Measurements from ENCODE around the gene MRPL53. TPM values are rescaled to one million over a fixed set of nuclear protein-coding genes. Genes with fewer than 3 reads are reported as not detected.
A peak's percentile ranks its signal among the peaks of the same experiment; 100 is the strongest.

MRPL53 gene
- total and polyA plus RNA-seq, 9 of the 15 experiments (the other 6 are each of a cell fraction or from before 2014, with no cell fraction given): 11.5 to 87.9 (median 41.1) TPM

GRCh38 chr2:74482801-74483674 is 10.6 kb upstream of the MRPL53 start, which contains the start of the genes CCDC142 and TTC31 (continued):
- no peak for TF ChIP-seq PRDM10 (IDR thresholded peaks at IDR 0.05; ENCODE audit: partially characterized antibody)
- TF ChIP-seq POLR2H (tag; IDR thresholded peaks at IDR 0.05; ENCODE audit: low read depth): peak; percentile 12; the same call in 1 of the 2 replicates
- peak; percentile 6 to 85 for TF ChIP-seq MNT (conservative IDR thresholded peaks at IDR 0.05)
- 0 out of 2 replicates have a peak, but pooled peaks have one; percentile 15 for TF ChIP-seq ZBTB7A (IDR thresholded peaks at IDR 0.05; ENCODE audit: borderline replicate concordance, control insufficient read depth, low read depth, low read length)
- TF ChIP-seq E2F3 (CRISPR knock-in tag; IDR thresholded peaks at IDR 0.05): no peak
- no peak for TF ChIP-seq HDGF (IDR thresholded peaks at IDR 0.05)
- TF ChIP-seq POLR2AphosphoS2 (IDR thresholded peaks at IDR 0.05; ENCODE audit: low read length): peak; percentile 80; the same call in 1 of the 2 replicates
- peak; percentile 66 for TF ChIP-seq NKRF (IDR thresholded peaks at IDR 0.05; ENCODE audit: borderline replicate concordance)
- peak; percentile 81; the same call in 1 of the 2 replicates for TF ChIP-seq CTBP1 (IDR thresholded peaks at IDR 0.05; ENCODE audit: borderline replicate concordance)
- TF ChIP-seq KDM5B (IDR thresholded peaks at IDR 0.05; ENCODE audit: insufficient replicate concordance, low read depth, low read length): peak; percentile 57
- TF ChIP-seq NCOR1 (IDR thresholded peaks at IDR 0.05): peak; percentile 78
- peak in 1 of 2 experiments; percentile 30; a peak in 1 of 4 replicates for TF ChIP-seq MLLT1 (IDR thresholded peaks at IDR 0.05)
- no peak for TF ChIP-seq BRCA1 (IDR thresholded peaks at IDR 0.05)
- no peak for TF ChIP-seq BRCA1 (CRISPR knock-in tag; IDR thresholded peaks at IDR 0.05)
- TF ChIP-seq ATF6 (CRISPR knock-in tag; IDR thresholded peaks at IDR 0.05): peak; percentile 78; the same call in 1 of the 2 replicates
